ENCODE data around the gene LELP1.

GRCh38 chr1:153155541-153155940 is 47.7 kb upstream of the LELP1 start:
- no peak for TF ChIP-seq EZH2 (IDR thresholded peaks at IDR 0.05; ENCODE audit: borderline replicate concordance, low read depth, low read length, poor library complexity, severe bottlenecking)
- TF ChIP-seq CTCF (conservative IDR thresholded peaks at IDR 0.05; ENCODE audit: low read depth, low read length), result no peak
